Activated CD8-positive, alpha-beta memory T cell treated with anti-CD3 and anti-CD28 coated beads for 36 hours (primary cell): ENCODE measurements around the gene BHLHE40. TPM values are rescaled to one million over a fixed set of nuclear protein-coding genes. Genes with fewer than 3 reads are reported as not detected.

Experiments used
- CTCF ChIA-PET: fragments of 350-600 bp; sonication (Branson Sonifier 250); formaldehyde crosslinking; loops from one replicate; lab custom pipeline; 2021; ENCODE audit warnings: antibody characterized with exemption; lab: Charles Lee
- POLR2A ChIA-PET: fragments of 350-600 bp; sonication (Branson Sonifier 250); formaldehyde crosslinking; loops from one replicate; lab custom pipeline; 2021; ENCODE audit warnings: antibody characterized with exemption; lab: Charles Lee
- total RNA-seq, 2 experiments: library from RNA; stranded (reverse); gene quantifications; one replicate each; pipeline ENCODE4 v1.2.3, GENCODE V29; 2021

BHLHE40 gene
- total RNA-seq, 2 experiments from 2014 or later, result 265 to 271 TPM

- ChIA-PET POLR2A (interaction anchor here (0.6 to 5.7 kb wide), 14 partner anchors 22 to 418 kb away, joined by 3 to 52 read pairs (median 6); no protein-coding TSS in a partner anchor), CTCF (interaction anchor here (0.6 to 2.4 kb wide), 17 partner anchors 24 to 271 kb away, joined by 3 to 11 read pairs (median 4); partner anchors contain the start of gene ARL8B)
Observed at GRCh38 chr3:4980229-4981203, 1.3 kb downstream of the BHLHE40 start.

GRCh38 chr3:4981294-4981664, 2.0 kb downstream of the BHLHE40 start:
- POLR2A ChIA-PET, result interaction anchor here (1.2 to 5.7 kb wide), 5 partner anchors 21 to 146 kb away, joined by 3 to 52 read pairs (median 25); no protein-coding TSS in a partner anchor
- CTCF ChIA-PET, result interaction anchor here (1.5 to 2.4 kb wide), 5 partner anchors 30 to 270 kb away, joined by 5 to 11 read pairs (median 8); no protein-coding TSS in a partner anchor

- ChIA-PET CTCF (interaction anchor here (1.8 to 2.4 kb wide), 4 partner anchors 41 to 271 kb away, joined by 8 to 11 read pairs (median 8); no protein-coding TSS in a partner anchor), POLR2A (interaction anchor here (0.5 to 5.7 kb wide), 6 partner anchors 20 to 215 kb away, joined by 3 to 52 read pairs (median 8); no protein-coding TSS in a partner anchor)
Observed at GRCh38 chr3:4981665-4982494, 2.6 kb downstream of the BHLHE40 start.

- ChIA-PET CTCF (interaction anchor here (0.6 to 2.2 kb wide), 10 partner anchors 16 to 272 kb away, joined by 3 to 13 read pairs (median 4); no protein-coding TSS in a partner anchor), POLR2A (interaction anchor here (0.6 to 3.8 kb wide), 12 partner anchors 19 to 214 kb away, joined by 4 to 35 read pairs (median 6); no protein-coding TSS in a partner anchor)
Observed at GRCh38 chr3:4982773-4983738, 3.8 kb downstream of the BHLHE40 start.

- CTCF ChIA-PET, result interaction anchor here (0.6 to 4.0 kb wide), 16 partner anchors 7 to 273 kb away, joined by 3 to 17 read pairs (median 4); no protein-coding TSS in a partner anchor
Observed at GRCh38 chr3:4983739-4984510, 4.7 kb downstream of the BHLHE40 start.

GRCh38 chr3:4984511-4984864, 5.3 kb downstream of the BHLHE40 start:
- CTCF ChIA-PET, result interaction anchor here (0.7 to 4.0 kb wide), 13 partner anchors 8 to 273 kb away, joined by 3 to 17 read pairs (median 4); no protein-coding TSS in a partner anchor
- POLR2A ChIA-PET, result interaction anchor here (0.5 to 3.8 kb wide), 13 partner anchors 9 to 491 kb away, joined by 3 to 35 read pairs (median 6); partner anchors contain the start of gene ITPR1

More at GRCh38 chr3:4983739-4984510, 4.7 kb downstream of the BHLHE40 start:
- POLR2A ChIA-PET, result interaction anchor here (0.5 to 3.8 kb wide), 15 partner anchors 8 to 213 kb away, joined by 3 to 35 read pairs (median 6); no protein-coding TSS in a partner anchor

- POLR2A ChIA-PET, result interaction anchor here (0.6 to 3.8 kb wide), 11 partner anchors 7 to 164 kb away, joined by 3 to 35 read pairs (median 6); no protein-coding TSS in a partner anchor
- CTCF ChIA-PET, result interaction anchor here (0.7 to 4.0 kb wide), 13 partner anchors 9 to 274 kb away, joined by 3 to 17 read pairs (median 4); no protein-coding TSS in a partner anchor
Observed at GRCh38 chr3:4985330-4986174, 6.3 kb downstream of the BHLHE40 start.

GRCh38 chr3:4986175-4986781, 7.0 kb downstream of the BHLHE40 start:
- CTCF ChIA-PET, result interaction anchor here (0.8 to 4.0 kb wide), 11 partner anchors 8 to 274 kb away, joined by 3 to 17 read pairs (median 4); no protein-coding TSS in a partner anchor
- POLR2A ChIA-PET, result interaction anchor here (0.6 to 3.8 kb wide), 7 partner anchors 8 to 165 kb away, joined by 3 to 35 read pairs (median 6); no protein-coding TSS in a partner anchor

- ChIA-PET CTCF (interaction anchor here (0.8 to 4.0 kb wide), 12 partner anchors 7 to 275 kb away, joined by 3 to 17 read pairs (median 4); partner anchors contain the start of gene BHLHE40), POLR2A (interaction anchor here (0.5 to 3.8 kb wide), 12 partner anchors 9 to 493 kb away, joined by 3 to 35 read pairs (median 4); no protein-coding TSS in a partner anchor)
Observed at GRCh38 chr3:4986782-4987537, 7.7 kb downstream of the BHLHE40 start.

- ChIA-PET POLR2A (interaction anchor here (0.9 to 2.3 kb wide), 10 partner anchors 10 to 166 kb away, joined by 3 to 13 read pairs (median 4); no protein-coding TSS in a partner anchor), CTCF (interaction anchor here (0.9 to 4.0 kb wide), 7 partner anchors 9 to 71 kb away, joined by 4 to 17 read pairs (median 8); partner anchors contain the start of gene BHLHE40)
Observed at GRCh38 chr3:4987538-4988296, 8.5 kb downstream of the BHLHE40 start.

GRCh38 chr3:4988983-4989834, 10.0 kb downstream of the BHLHE40 start:
- CTCF ChIA-PET, result no interaction called here
- POLR2A ChIA-PET, result no interaction called here

- POLR2A ChIA-PET, result no interaction called here
- CTCF ChIA-PET, result no interaction called here
Observed at GRCh38 chr3:4990069-4990468, 10.8 kb downstream of the BHLHE40 start.
